MG63 (cell line): ENCODE data around the gene ACTR2. TPM values are rescaled to one million over a fixed set of nuclear protein-coding genes. Genes with fewer than 3 reads are reported as not detected.
A peak's percentile ranks its signal among the peaks of the same experiment; 100 is the strongest.

Experiments
- DNase-seq: peaks from one replicate; pipeline ENCODE4 v3.0.0-alpha.2; 2020
- H3K27me3 ChIP-seq: fragments of 250-450 bp; sonication (Bioruptor Pico); 2 replicates; pipeline ENCODE4 v1.5.1; 2020; ENCODE audit warnings: mild to moderate bottlenecking, moderate library complexity
- H3K36me3 ChIP-seq: fragments of 250-450 bp; sonication (Bioruptor Pico); 2 replicates; pipeline ENCODE4 v1.5.1; 2020; ENCODE audit warnings: mild to moderate bottlenecking, moderate library complexity
- H3K4me3 ChIP-seq: fragments of 250-450 bp; sonication (Bioruptor Pico); 2 replicates; pipeline ENCODE4 v1.5.1; 2020; ENCODE audit warnings: mild to moderate bottlenecking, moderate library complexity
- H3K9me3 ChIP-seq: fragments of 250-450 bp; sonication (Bioruptor Pico); 2 replicates; pipeline ENCODE4 v1.5.1; 2020; ENCODE audit warnings: mild to moderate bottlenecking, moderate library complexity
- total RNA-seq: library from RNA; depleted of rRNA; stranded (reverse); fragments of >200 nt; shearing (Covaris generic); gene quantifications from 2 replicates; pipeline ENCODE4 v1.2.3, GENCODE V29; 2014; ENCODE audit warnings: low replicate concordance

Gene ACTR2
- total RNA-seq, 1 experiment from 2014 or later: 26.9 TPM

- H3K36me3 ChIP-seq: no peaks in the 10 kb centered on the region
- DNase-seq: no peak
- no peaks in the 10 kb centered on the region for H3K9me3 ChIP-seq
- no peaks in the 10 kb centered on the region for H3K27me3 ChIP-seq
- H3K4me3 ChIP-seq: no peak overlapping the region
Observed at GRCh38 chr2:65292461-65293011, 64.9 kb downstream of the ACTR2 start.

GRCh38 chr2:65293376-65293775 is 65.7 kb downstream of the ACTR2 start:
- Histone ChIP-seq H3K4me3 (no peak overlapping the region), H3K36me3 (no peaks in the 10 kb centered on the region), H3K27me3 (no peaks in the 10 kb centered on the region), H3K9me3 (no peaks in the 10 kb centered on the region)
- DNase-seq: no peak

GRCh38 chr2:65294136-65294535 is 66.5 kb downstream of the ACTR2 start:
- Histone ChIP-seq H3K9me3 (no peaks in the 10 kb centered on the region), H3K36me3 (no peaks in the 10 kb centered on the region), H3K4me3 (no peak overlapping the region), H3K27me3 (no peaks in the 10 kb centered on the region)
- no peak for DNase-seq

DNA sequence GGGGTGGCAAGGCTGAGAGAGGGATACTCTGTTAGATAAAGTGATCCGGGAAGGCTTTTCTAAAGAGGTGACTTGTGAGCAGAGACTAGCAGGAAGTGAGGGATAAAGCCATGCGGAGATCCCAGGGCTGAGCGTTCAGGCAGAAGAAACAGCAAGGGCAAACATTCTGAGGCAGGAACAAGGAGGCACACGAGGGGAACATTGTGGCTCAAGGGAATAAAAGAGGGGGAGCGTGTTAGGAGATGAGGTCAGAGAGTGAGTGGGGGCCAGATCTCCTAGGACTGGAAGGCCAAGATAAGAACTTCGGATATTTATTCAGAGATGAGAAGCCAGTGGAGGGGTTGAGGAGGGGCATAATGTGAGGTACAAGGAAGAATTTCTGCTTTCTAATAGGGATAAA is 67.1 kb downstream of the ACTR2 start:
- no peak for DNase-seq

DNA sequence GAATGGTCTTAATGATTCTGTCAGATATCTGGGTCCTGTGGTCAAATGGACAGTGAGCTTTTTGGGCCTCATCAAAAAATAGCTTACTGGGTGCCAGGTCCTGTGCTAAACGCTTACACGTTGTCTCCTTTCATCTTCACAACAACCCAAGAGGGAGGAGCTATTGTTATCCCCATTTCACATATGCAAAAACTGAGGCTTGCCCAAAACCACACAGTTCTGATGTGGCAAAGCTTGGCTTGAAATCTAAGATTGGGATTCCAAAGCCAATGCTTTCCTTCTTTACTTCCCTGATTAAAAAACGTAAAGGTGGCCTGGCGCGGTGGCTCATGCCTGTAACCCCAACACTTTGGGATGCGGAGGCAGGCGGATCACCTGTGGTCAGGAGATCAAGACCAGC is 69.3 kb downstream of the ACTR2 start:
- Histone ChIP-seq H3K36me3 (no peaks in the 10 kb centered on the region), H3K9me3 (no peaks in the 10 kb centered on the region), H3K4me3 (no peak overlapping the region), H3K27me3 (no peaks in the 10 kb centered on the region)
- no peak for DNase-seq

More for the DNA sequence above, 67.1 kb downstream of the ACTR2 start:
- Histone ChIP-seq H3K27me3 (no peaks in the 10 kb centered on the region), H3K36me3 (no peaks in the 10 kb centered on the region), H3K9me3 (no peaks in the 10 kb centered on the region), H3K4me3 (no peak overlapping the region)

GRCh38 chr2:65297544-65297943 is 69.9 kb downstream of the ACTR2 start:
- Histone ChIP-seq H3K27me3 (no peaks in the 10 kb centered on the region), H3K9me3 (no peaks in the 10 kb centered on the region), H3K36me3 (no peaks in the 10 kb centered on the region), H3K4me3 (no peak overlapping the region)
- DNase-seq: no peak

DNA sequence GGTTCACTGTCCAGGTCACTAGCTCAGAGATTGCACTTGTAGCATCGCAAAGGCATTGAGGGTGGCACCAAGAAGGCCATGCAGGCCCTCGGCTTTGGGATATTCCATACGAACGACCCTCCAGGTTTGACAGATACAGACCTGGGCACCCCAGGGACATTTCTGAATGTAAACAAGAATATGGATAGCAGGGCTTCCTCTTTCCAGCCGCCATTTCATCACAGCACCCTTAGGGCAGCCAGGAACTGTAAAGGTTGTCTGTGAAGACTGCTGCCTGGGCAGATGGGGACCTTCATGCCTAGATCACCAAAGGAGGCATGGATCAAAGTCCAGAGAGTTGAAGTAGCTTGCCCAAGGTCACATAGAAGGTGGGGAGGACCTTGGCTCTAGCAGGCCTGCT is 70.5 kb downstream of the ACTR2 start:
- H3K9me3 ChIP-seq: no peaks in the 10 kb centered on the region
- no peaks in the 10 kb centered on the region for H3K36me3 ChIP-seq
- no peak overlapping the region for H3K4me3 ChIP-seq
- no peak for DNase-seq
- no peaks in the 10 kb centered on the region for H3K27me3 ChIP-seq

GRCh38 chr2:65299246-65299645 is 71.6 kb downstream of the ACTR2 start:
- no peaks in the 10 kb centered on the region for H3K9me3 ChIP-seq
- H3K36me3 ChIP-seq: no peaks in the 10 kb centered on the region
- no peaks in the 10 kb centered on the region for H3K27me3 ChIP-seq
- peak; percentile 35 for DNase-seq
- no peak overlapping the region for H3K4me3 ChIP-seq

DNA sequence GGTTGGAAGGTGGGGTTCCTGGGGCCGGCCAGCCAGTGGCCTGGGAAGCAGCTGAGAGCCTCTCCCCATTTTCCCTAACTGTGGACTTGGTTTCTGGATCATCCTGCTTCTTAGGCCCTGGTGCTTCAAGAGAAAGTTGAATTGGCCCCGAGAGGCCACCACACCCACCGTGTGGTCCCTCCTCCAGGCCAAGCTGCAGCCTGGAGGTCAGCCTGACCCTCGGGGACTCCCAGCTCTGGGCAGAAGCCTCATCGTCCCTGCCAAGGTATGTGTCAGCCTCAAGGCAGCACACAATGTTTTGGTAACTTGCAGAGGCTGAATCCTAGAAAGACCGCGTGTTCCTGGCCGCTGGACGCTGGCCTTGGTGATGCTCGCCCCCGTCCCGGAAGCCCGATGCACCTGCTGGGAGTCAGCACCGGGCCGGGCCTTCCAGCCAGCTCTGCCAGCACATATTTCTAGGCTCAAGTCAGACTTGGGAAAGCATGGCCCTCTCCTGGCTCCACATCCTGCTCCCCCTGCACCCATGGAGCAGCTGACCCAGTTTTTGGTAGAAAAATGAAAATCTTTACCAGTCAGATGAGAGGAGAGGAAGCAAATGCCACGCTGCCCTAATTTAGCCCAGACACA is 72.6 kb downstream of the ACTR2 start:
- Histone ChIP-seq H3K9me3 (no peaks in the 10 kb centered on the region), H3K36me3 (no peaks in the 10 kb centered on the region), H3K4me3 (no peak overlapping the region), H3K27me3 (no peaks in the 10 kb centered on the region)
- DNase-seq: peak; percentile 98

DNA sequence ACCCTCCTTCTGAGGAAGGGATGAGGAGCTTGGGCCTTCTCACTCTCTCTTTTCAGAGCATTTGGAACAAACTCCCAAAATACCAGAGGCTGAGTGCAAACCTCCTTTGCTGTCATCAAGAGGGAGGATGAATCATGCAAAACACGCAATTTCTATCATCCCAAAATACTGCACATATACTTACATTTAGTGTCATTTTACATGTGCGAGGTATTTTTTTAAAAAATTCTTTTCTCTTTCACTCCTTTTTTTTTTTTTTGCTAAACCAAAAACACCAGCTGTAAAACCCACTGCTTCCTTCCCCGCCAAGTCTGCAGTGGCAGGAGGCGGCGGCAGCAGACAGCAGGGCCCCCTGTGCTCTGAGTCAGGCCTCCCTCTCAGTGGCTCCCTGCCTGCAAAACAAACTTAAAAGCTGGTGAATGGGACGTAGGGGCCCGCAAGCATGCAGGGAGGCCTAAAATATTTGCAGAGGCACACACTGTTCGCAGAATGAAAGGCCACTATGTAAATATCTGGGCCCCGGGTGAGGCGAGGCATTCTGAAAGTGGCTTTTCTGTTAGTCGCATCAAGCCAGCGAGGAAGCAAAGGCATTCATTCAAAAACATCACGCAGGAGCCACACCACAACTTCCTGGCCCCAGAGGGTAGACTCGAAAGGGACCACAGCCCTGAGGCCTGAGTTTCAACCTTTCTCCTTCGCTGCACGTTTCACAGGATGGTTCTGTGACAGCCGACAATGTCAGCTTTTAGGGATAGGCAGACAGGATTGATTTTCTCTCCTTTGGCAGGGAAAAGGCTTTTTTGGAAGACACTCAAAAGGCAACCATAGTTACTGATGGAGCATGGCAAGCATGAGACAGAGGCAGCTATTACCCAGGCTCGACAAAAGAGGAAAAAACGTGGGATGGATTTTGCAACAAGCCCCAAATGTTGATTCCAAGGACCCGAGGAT is 73.4 kb downstream of the ACTR2 start:
- H3K36me3 ChIP-seq: no peaks in the 10 kb centered on the region; the same call in 1 of the 2 replicates
- H3K4me3 ChIP-seq: no peak overlapping the region; the same call in 1 of the 2 replicates
- peak; percentile 85 for DNase-seq
- no peaks in the 10 kb centered on the region for H3K9me3 ChIP-seq
- no peaks in the 10 kb centered on the region for H3K27me3 ChIP-seq

- Histone ChIP-seq H3K4me3 (no peak overlapping the region), H3K9me3 (no peaks in the 10 kb centered on the region), H3K27me3 (no peaks in the 10 kb centered on the region), H3K36me3 (peaks cover 13% of the 10 kb centered on the region)
- no peak for DNase-seq
Observed at GRCh38 chr2:65305934-65306333, 78.3 kb downstream of the ACTR2 start.

- DNase-seq: no peak
- Histone ChIP-seq H3K36me3 (peaks cover 43% of the 10 kb centered on the region), H3K4me3 (no peak overlapping the region), H3K27me3 (no peaks in the 10 kb centered on the region), H3K9me3 (no peaks in the 10 kb centered on the region)
Observed at GRCh38 chr2:65309699-65310098, 82.1 kb downstream of the ACTR2 start.

DNA sequence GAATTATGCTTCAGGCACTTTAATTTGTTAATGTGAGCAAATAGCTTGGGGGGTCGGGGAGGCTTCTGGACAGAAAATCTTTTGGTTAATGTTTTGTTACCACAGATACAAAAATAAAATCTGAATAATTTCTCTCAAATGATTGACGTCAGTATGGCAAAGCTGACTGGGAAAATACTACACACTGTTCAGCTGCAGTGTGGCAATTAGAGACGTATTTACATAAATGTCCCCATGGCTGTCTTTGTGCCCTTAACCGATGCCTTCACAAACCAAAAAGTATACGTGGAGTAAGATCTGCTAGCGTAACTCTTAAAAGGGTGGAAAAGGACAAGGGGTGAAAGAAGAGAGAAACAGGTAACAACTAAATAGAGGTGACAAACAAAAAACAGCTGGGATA is 83.4 kb downstream of the ACTR2 start:
- DNase-seq: no peak
- no peaks in the 10 kb centered on the region for H3K27me3 ChIP-seq
- no peak overlapping the region for H3K4me3 ChIP-seq
- H3K9me3 ChIP-seq: no peaks in the 10 kb centered on the region
- peaks cover 55% of the 10 kb centered on the region for H3K36me3 ChIP-seq

DNA sequence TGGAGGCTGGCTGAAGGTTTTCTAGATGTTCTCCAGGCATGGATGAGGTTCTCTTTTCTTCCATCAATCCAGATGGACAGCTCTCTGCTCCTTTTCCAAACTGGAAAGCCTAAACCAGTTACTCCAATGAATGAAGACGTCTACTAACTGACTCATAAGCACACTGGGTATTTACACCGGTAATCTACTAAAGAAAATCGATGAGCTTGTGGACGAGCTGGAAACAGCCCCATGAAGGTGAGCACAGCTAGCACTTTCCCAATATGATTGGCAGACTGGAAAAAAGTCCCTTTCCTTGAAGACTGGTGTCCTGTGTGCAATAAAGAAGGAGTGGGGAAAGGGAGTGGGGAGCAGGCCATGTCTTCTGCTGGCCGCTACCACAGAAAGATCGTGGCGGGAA is 84.0 kb downstream of the ACTR2 start:
- Histone ChIP-seq H3K27me3 (no peaks in the 10 kb centered on the region), H3K36me3 (peaks cover 59% of the 10 kb centered on the region), H3K4me3 (no peak overlapping the region), H3K9me3 (no peaks in the 10 kb centered on the region)
- DNase-seq: no peak

DNA sequence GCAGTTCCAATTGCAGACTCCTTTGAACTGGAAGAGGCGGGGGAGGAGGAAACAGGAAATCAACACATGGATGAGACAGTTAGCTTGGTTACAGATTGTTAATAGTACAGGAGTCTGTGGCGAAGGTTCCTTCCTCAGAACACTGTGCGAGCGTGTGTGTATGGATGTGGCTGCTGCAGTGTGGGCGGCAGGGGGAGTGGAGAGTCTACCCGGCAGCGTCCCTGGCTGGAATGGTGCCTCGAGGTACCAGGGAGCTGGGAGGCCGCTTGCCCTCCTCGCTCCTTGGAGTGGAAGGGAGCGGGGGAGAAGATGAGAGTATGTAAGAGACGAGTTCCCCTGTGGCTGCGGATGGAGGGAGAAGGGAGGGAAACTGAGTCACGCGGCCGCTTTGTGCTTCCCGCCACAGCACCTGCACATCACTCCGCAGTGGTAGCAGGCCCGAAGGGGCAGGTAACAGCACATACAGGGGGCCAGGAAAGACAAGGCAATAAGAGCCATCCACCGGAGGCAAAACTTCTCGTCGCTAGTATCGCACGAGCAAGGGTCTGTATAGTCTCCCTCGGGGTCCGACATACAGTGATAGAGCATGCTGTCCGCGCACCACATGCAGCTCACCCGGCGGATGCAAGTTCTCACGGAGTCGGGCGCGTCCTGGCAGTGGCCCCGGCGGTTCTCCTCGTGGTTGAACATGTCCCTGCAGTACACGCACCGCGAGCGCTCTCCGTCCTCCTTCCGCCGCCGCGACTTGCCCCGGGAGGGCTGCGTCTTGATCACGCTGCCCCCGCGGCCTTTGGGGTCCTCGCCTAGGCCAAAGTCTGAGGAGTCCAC is 85.7 kb downstream of the ACTR2 start:
- no peak for DNase-seq
- H3K4me3 ChIP-seq: no peak overlapping the region
- H3K36me3 ChIP-seq: peaks cover 64% of the 10 kb centered on the region
- H3K27me3 ChIP-seq: no peaks in the 10 kb centered on the region
- H3K9me3 ChIP-seq: no peaks in the 10 kb centered on the region

- Histone ChIP-seq H3K9me3 (no peaks in the 10 kb centered on the region), H3K36me3 (peaks cover 61% of the 10 kb centered on the region), H3K27me3 (no peaks in the 10 kb centered on the region), H3K4me3 (no peak overlapping the region)
- DNase-seq: no peak
Observed at GRCh38 chr2:65313954-65314256, 86.3 kb downstream of the ACTR2 start.
